Suppressor macrophage treated with lipopolysaccharide for 4 hours (primary cell): Measurements from ENCODE around the gene TNRC18.
"Not testable (repeated sequence)": the region's sequence is repeated elsewhere in the genome, so short reads cannot be mapped to it uniquely, and the experiment has no call there.

Experiments
- DNase-seq: peaks from one replicate; pipeline ENCODE4 v3.0.0-alpha.2; 2020

Gene TNRC18

GRCh38 chr7:5313076-5313885 is 110.4 kb downstream of the TNRC18 start:
- DNase-seq: not testable (repeated sequence)

- DNase-seq: not testable (repeated sequence)
Measured at GRCh38 chr7:5312276-5313070, 111.2 kb downstream of the TNRC18 start.

DNA sequence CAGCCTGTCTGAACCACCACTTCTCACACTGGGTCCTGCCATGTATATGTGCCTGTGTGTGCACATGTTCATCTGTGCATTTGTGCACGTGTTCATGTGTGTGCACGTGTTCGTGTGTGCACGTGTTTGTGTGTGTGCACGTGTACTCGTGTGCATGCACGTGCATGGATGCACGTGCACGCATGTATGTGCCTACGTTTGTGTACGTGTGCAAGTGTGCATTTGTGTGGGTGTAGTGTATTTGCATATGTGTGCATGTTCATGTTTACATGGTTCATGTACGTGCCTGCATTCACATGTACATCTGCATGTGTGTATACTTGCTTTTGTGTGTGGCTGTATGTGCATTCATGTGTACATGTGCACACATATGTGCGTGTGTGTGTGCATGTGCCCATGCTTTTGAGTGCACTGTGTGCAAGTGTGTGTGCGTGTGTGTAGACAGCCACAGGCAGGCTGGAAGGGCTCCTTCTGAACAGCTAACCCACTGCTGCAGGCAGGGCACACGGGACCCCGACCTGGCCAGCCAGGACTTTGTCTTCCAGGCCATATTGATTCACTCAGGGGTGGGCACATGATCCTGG is 112.7 kb downstream of the TNRC18 start:
- no peak for DNase-seq

DNA sequence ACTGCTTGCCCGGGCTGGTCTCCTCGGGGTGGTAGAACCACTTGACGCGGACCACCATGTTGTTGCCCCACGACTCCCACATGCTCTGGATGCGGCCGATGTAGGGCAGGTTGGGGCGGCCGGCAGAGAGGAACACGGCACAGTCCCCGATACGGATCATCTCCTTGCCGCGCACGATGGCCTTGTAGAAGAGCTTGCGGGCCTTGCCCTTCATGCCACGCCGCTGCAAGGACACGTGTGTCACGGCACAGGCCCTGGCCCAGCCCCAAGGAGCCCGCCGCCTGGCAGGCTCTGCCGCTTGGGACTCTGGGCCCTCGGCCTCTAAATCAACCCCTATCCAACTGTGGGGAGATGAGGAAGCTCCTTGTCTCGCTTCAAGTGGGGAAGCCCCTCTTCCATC is 114.5 kb downstream of the TNRC18 start:
- no peak for DNase-seq

DNA sequence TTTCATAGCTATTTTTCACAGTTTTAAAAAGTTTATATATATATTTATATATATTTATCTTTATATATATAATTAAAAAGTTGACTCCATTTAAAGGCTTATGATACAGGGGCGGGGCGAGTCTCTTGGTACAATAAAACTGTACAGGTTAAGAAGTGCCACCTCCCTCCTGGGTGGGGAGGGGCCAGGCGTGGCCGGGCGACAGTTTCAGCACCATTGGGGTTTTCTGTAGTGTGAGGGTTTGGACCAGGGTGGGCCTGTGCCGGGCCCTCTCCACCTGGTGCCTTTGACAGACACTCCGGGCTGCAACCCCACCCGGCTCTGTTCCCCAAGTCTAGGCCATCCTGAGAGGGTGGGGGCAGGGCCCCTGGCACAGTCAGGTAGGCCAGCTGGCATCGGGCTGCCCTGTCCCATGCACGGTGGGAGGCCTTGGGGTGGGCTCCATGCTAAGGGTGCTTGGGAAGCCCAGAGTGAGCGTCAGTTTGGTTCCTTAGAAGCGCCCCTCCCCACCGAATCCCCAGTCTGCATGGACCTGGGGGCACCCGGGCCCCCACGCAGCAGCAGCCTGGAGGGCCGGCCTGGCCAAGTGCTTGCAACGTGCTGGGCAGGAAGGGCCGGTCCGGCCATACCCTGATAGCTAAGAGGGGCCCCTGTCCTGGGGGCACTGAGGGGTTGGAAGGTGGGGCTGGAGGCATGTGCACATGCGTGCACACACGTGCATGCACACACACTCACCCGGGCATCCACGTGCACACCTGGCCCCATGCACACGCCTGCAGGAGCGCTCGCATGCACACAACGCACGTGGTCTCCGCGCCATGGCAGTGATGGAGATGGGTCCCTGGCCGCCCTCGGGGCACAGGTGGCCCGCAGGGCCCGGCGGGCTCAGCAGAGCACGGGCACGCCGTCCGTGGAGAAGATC is 116.2 kb downstream of the TNRC18 start:
- DNase-seq: not testable (repeated sequence)

- not testable (repeated sequence) for DNase-seq
Measured at GRCh38 chr7:5305050-5305449, 118.6 kb downstream of the TNRC18 start.

GRCh38 chr7:5303591-5304505 is 119.8 kb downstream of the TNRC18 start:
- DNase-seq: no peak

GRCh38 chr7:5303061-5303460 is 120.6 kb downstream of the TNRC18 start:
- no peak for DNase-seq

- DNase-seq: no peak
Measured at GRCh38 chr7:5302577-5302976, 121.1 kb downstream of the TNRC18 start.

DNA sequence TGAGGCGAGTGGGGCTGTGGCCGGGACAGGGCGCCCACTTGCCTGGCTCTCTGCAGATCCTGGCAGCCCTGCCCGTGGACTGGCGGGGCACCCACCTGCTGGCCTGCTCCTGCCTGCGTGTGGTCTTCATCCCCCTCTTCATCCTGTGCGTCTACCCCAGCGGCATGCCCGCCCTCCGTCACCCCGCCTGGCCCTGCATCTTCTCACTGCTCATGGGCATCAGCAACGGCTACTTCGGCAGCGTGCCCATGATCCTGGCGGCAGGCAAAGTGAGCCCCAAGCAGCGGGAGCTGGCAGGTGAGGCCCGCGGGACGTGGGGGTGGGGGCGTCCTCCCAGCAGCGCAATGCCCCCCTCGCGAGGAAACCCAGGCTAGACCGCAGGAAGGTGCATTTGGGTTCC is 123.3 kb downstream of the TNRC18 start:
- DNase-seq: no peak

GRCh38 chr7:5296611-5297226 is 126.9 kb downstream of the TNRC18 start:
- DNase-seq: peak; percentile 18

- DNase-seq: no peak
Measured at GRCh38 chr7:5296015-5296610, 127.5 kb downstream of the TNRC18 start.

DNA sequence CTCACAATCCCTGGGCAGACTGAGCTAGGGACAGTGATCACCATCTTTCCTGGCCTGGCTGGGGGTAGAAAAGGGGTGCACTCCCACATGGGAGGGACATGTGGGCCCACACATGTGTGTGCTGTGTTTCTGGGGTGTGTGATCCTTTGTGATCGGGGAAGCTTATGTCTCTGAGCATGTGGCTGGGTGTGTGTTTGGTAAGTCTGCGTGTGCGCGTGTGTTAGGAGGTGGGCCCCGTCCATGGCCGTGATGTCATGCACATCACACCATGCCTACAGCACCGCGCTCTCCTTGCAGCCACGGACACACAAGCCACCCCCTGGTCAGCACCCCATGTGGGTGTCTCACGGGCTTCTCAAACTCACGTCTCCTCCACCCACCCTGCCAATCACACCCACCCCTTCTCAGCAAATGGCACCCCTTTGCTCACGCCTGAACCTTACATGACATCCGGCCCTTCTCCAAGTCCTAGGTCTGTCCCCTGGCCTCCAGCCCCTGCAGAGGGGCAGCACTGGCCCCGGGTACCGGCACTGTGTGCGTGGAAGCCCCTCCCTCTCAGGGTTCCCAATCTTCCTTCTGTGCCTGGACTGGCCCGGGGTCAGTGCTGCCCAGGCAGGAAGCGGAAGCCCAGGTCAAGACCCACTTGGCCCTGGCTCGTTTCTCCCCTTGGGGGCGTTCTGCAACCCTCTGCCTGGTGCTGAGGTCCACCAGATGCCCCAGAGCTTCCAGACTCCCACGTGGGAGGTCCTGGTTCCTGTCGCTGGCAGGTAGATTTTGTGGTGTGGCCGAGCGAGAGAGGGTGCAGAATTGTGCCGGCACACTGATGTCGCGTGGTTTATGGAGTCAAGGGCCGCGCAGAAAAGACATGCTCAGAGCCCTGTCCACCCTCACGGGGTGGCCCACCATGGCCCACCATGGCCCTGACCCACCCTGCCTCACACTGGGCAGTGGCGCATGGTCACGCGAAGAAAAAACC is 128.3 kb downstream of the TNRC18 start:
- no peak for DNase-seq

DNA sequence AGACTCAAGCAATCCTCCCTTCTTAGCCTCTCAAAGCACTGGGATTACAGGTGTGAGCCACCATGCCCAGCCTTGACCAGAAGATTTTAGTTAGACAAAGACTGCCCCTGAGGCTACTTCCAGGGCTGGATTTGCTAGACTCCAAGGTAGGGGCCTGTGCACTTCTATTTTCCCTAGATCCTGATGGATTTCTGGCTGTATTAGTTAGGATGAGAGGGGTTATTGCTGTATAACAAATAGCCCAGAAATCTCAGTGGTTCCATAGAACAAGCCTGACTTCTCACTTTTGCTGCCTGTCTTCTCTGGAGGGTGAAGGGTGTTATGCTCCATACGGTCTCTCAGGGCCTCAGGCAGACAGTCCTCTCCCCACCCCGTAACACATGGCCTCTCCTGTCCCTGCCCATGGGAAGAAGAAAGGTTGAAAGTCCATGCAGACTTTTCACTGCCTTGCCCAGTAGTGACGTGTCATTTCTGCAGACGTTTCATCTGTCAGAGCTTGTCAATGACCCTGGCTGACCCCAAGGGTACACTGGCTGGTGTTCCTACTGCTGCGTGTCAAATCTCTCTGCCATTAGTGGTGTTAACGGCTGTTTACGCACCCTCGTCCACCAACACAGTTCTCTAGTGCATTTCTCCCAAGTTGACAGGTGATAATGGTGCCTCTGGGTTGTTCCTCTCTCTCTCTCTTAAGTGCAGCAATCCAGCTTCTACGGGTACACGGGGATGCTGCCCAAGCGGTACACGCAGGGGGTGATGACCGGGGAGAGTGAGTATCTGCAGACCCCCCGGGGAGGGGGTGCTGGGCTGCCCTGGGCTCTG is 129.3 kb downstream of the TNRC18 start:
- DNase-seq: no peak

DNA sequence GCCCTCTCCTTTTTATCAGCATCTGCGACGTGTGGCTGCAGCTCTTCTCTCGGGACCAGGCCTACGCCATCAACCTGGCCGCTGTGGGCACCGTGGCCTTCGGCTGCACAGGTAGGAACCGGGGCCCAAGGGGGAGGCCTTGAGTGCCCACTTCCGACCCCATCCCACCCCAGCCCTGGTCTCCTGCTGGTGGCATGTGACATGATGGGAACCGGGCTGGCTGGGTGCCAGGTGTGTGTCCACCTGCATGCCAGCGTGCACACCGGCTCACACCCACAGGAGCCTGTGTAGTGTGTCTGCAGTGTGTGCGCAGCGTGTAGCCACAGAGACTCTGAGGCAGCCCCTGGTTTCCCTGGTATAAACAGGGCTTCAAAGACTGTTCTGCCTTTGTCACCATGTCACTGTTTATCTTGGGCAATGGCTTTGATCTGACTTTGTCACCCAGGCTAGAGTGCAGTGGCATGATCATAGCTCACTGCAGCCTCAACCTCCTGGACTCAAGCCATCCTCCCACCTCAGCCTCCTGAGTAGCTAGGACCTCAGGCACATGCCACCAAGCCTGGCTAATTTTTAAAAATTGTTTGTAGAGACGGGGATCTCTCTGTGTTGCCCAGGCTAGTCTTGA is 131.8 kb downstream of the TNRC18 start:
- DNase-seq: not testable (repeated sequence)

- no peak for DNase-seq
Measured at GRCh38 chr7:5291301-5291700, 132.3 kb downstream of the TNRC18 start.

DNA sequence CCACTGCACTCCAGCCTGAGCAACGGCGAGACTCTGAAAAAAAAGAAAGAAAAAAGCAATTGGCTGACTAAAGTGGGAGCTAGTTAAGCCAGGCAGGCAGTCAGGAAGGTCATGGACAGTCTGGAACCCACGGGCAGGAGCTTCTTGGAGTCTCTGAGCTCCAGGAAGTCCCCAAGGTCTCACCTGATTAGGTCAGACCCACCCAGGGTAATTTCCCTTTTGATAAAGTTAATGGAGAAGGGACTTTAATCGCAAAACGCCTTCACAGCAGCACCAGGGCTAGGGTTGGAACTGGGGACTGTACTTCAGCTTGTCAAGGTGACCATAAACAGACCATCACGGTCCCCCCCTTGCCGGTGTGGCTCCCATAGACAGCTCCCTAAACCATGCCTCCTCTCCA is 134.3 kb downstream of the TNRC18 start:
- no peak for DNase-seq

DNA sequence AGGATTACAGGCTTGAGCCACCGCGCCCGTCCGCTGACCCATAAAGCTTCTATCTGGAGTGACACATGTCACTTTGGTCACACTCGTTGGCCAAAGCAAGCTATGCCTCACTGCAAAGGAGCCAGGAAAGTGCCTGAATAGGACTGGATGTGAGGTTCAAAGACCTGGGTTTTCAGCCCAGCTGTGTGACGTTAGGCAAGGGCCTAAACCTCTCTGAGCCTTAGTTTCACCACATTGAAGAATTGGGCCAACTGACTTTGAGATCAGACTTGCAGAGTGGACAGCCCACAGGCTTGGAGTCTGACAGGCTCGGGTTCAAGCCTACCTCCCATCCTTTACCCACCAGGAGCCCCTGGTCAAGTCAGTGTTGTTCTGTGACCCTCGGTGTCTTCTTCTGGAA is 135.1 kb downstream of the TNRC18 start:
- DNase-seq: not testable (repeated sequence)
